ENCODE results near the gene CABLES1. TPM values are rescaled to one million over a fixed set of nuclear protein-coding genes. Genes with fewer than 3 reads are reported as not detected.

The CABLES1 gene
- total and polyA plus RNA-seq, 2 experiments from 2014 or later, result 7.2 to 10.8 TPM

DNA sequence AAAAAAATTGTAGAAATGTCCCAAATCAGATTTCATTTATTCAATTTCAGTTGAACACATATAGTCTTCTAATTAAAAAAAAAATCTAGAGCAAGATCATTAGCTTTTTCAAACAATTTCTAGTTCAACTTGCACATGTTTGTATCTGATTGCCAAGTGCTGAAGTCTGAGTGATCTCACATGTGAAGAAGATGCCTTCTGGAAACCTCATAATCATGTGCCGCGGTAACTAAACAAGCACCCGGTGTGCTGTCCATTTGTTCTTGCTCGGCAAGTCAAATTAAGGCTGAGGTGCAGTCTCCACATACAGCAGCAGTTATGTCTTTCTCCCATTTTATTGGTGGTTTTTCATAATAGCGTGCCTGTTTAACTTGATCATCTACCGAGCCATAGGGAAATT, 18.7 kb downstream of the CABLES1 start:
- TF ChIP-seq EZH2 (IDR thresholded peaks at IDR 0.05; ENCODE audit: borderline replicate concordance), result no peak
- TF ChIP-seq EZH2phosphoT487 (IDR thresholded peaks at IDR 0.05; ENCODE audit: low read depth, severe bottlenecking, unreplicated experiment), result no peak
- TF ChIP-seq, protein P1, sequence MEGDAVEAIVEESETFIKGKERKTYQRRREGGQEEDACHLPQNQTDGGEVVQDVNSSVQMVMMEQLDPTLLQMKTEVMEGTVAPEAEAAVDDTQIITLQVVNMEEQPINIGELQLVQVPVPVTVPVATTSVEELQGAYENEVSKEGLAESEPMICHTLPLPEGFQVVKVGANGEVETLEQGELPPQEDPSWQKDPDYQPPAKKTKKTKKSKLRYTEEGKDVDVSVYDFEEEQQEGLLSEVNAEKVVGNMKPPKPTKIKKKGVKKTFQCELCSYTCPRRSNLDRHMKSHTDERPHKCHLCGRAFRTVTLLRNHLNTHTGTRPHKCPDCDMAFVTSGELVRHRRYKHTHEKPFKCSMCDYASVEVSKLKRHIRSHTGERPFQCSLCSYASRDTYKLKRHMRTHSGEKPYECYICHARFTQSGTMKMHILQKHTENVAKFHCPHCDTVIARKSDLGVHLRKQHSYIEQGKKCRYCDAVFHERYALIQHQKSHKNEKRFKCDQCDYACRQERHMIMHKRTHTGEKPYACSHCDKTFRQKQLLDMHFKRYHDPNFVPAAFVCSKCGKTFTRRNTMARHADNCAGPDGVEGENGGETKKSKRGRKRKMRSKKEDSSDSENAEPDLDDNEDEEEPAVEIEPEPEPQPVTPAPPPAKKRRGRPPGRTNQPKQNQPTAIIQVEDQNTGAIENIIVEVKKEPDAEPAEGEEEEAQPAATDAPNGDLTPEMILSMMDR (IDR thresholded peaks at IDR 0.05; ENCODE audit: poor library complexity), result no peak
- H3K4me3 ChIP-seq, result no peak overlapping the region
- H3K27ac ChIP-seq, result no peak overlapping the region
- H3K4me1 ChIP-seq (ENCODE audit: insufficient read depth), result no peaks in the 10 kb centered on the region
- H2AFZ ChIP-seq, result no peak overlapping the region
- DNase-seq (ENCODE audit: low spot score), result no peak
- 58% methylated on average over 6 of the region's 6 CpGs for WGBS (ENCODE audit: low lambda C conversion rate, missing lambda C conversion rate)
- H3K27me3 ChIP-seq, result no peaks in the 10 kb centered on the region
- H3K36me3 ChIP-seq (replicated peaks; ENCODE audit: insufficient read depth, low read depth), result no peaks in the 10 kb centered on the region
- no peaks in the 10 kb centered on the region for H3K9me3 ChIP-seq (ENCODE audit: low read depth)
- H3K9me2 ChIP-seq (replicated peaks; ENCODE audit: insufficient read depth), result no peaks in the 10 kb centered on the region
- H3K79me2 ChIP-seq, result peaks cover 41% of the 10 kb centered on the region
- peak overlapping the region; percentile 63 for H3K4me2 ChIP-seq
- no peaks in the 10 kb centered on the region for H4K20me1 ChIP-seq (ENCODE audit: insufficient read depth, poor library complexity, severe bottlenecking)

DNA sequence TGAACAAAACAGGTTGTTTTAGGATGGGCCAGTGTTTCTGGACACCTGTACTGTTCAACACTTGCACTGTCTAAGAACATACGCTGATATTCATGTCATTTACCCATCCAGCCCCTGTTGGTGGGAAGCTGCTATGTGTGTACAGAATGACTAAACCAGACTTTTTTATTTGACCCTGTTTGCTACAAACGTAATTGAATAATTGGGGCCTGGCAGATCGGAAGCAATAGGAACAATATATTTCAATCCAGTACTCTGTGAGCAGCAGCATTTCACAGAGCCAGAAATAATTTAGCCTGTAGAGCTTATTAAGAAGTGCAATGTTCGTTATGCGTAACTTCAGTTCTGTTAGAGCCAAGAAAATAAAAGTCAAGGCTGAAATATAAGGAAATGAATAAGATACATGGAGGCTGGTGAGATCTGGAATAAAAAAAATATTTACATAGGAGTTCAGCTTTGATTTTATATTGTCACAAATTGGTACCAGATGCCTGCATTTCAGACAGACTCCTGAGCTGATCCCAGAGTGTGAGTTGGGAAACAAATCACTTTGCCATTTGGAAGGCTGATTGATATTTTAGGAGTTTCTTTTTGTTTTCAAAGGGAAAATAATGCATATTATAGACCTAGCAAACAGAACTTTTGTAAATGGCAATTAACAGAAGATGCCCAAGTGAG, 19.7 kb downstream of the CABLES1 start:
- no peaks in the 10 kb centered on the region for H3K9me3 ChIP-seq (ENCODE audit: low read depth)

DNA sequence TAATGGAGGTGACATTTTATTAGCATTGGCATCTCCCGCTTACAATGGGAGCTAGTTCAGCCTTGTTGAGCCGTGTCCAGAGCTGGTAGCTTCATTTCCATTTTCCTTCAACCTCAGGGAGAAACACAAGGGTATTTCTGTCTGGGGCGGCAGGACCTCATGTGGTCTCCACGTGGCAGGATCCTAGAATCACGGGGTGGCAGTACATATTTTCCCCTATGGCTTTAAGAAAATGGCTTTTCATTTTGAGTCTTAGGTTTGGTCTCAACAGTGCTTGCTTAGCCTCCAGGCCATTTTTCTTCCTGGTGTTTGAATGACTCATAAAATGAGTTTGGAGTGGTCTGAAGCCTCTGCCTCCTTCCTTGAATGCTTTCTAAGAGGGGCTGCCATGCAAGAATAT, 20.3 kb downstream of the CABLES1 start:
- WGBS (ENCODE audit: low lambda C conversion rate, missing lambda C conversion rate), result 59% methylated on average over 5 of the region's 5 CpGs
- no peaks in the 10 kb centered on the region for H3K9me2 ChIP-seq (replicated peaks; ENCODE audit: insufficient read depth)

More for the DNA sequence above, 19.7 kb downstream of the CABLES1 start:
- DNase-seq (ENCODE audit: low spot score), result no peak
- H3K4me2 ChIP-seq, result peak overlapping the region; percentile 63
- TF ChIP-seq EZH2phosphoT487 (IDR thresholded peaks at IDR 0.05; ENCODE audit: low read depth, severe bottlenecking, unreplicated experiment), result no peak
- TF ChIP-seq, protein P1 (IDR thresholded peaks at IDR 0.05; ENCODE audit: poor library complexity), result no peak
- TF ChIP-seq EZH2 (IDR thresholded peaks at IDR 0.05; ENCODE audit: borderline replicate concordance), result no peak
- H3K4me1 ChIP-seq (ENCODE audit: insufficient read depth), result no peaks in the 10 kb centered on the region
- H2AFZ ChIP-seq, result no peak overlapping the region
- H3K4me3 ChIP-seq, result no peak overlapping the region
- peaks cover 37% of the 10 kb centered on the region for H3K79me2 ChIP-seq
- H3K27ac ChIP-seq, result no peak overlapping the region
- no peaks in the 10 kb centered on the region for H3K9me2 ChIP-seq (replicated peaks; ENCODE audit: insufficient read depth)
- no peaks in the 10 kb centered on the region for H4K20me1 ChIP-seq (ENCODE audit: insufficient read depth, poor library complexity, severe bottlenecking)
- H3K27me3 ChIP-seq, result no peaks in the 10 kb centered on the region
- no peaks in the 10 kb centered on the region for H3K36me3 ChIP-seq (replicated peaks; ENCODE audit: insufficient read depth, low read depth)
- 70% methylated on average over 5 of the region's 5 CpGs for WGBS (ENCODE audit: low lambda C conversion rate, missing lambda C conversion rate)

More for the DNA sequence above, 20.3 kb downstream of the CABLES1 start:
- H3K27ac ChIP-seq, result no peak overlapping the region
- H3K27me3 ChIP-seq, result no peaks in the 10 kb centered on the region
- peaks cover 40% of the 10 kb centered on the region for H3K79me2 ChIP-seq
- no peak for TF ChIP-seq EZH2phosphoT487 (IDR thresholded peaks at IDR 0.05; ENCODE audit: low read depth, severe bottlenecking, unreplicated experiment)
- no peak for TF ChIP-seq EZH2 (IDR thresholded peaks at IDR 0.05; ENCODE audit: borderline replicate concordance)
- TF ChIP-seq, protein P1 (IDR thresholded peaks at IDR 0.05; ENCODE audit: poor library complexity), result no peak
- H3K9me3 ChIP-seq (ENCODE audit: low read depth), result no peaks in the 10 kb centered on the region
- no peaks in the 10 kb centered on the region for H3K36me3 ChIP-seq (replicated peaks; ENCODE audit: insufficient read depth, low read depth)
- no peak overlapping the region for H2AFZ ChIP-seq
- no peaks in the 10 kb centered on the region for H3K4me1 ChIP-seq (ENCODE audit: insufficient read depth)
- H3K4me2 ChIP-seq, result peak overlapping the region; percentile 63
- H4K20me1 ChIP-seq (ENCODE audit: insufficient read depth, poor library complexity, severe bottlenecking), result no peaks in the 10 kb centered on the region
- DNase-seq (ENCODE audit: low spot score), result no peak
- no peak overlapping the region for H3K4me3 ChIP-seq
